T47D (cell line): ENCODE data around the gene SCART1.
"Not testable (repeated sequence)": the region's sequence is repeated elsewhere in the genome, so short reads cannot be mapped to it uniquely, and the experiment has no call there.

Experiments
- DNase-seq, 2 experiments: peaks; one replicate each; pipeline versions ENCODE4 v3.0.0 to v3.0.0-alpha.2; 2011 to 2012; ENCODE audit warnings: low read depth in 1 of 2, low spot score in 1 of 2
- JUND ChIP-seq: IDR thresholded peaks from 2 replicates; pipeline ENCODE4 v1.6.1; 2012; ENCODE audit warnings: low read depth
- in situ Hi-C: cut with HindIII; loops from 2 replicates; pipeline ENCODE4 v1.10.0; 2016; ENCODE audit warnings: low sequenced_read_pairs, low pct_unique_long_range_greater_than_20kb

SCART1 gene

DNA sequence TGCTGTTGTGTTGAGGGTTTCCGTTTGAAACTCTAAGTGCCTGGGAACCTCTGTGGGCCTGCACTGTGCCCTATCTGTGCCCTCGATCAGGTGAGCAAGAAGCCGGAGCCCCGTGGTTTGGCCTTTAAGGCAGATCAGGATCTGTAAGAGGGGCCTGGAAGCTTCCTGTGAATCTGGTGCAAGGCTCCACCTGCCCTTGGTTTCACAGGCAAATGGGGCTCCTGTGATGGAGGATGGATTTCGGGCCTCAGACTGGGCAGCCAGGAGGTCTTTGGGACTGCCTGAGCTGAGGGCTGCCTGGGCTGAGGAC is 21.6 kb downstream of the SCART1 start:
- TF ChIP-seq JUND = no peak
- no peak for DNase-seq

DNA sequence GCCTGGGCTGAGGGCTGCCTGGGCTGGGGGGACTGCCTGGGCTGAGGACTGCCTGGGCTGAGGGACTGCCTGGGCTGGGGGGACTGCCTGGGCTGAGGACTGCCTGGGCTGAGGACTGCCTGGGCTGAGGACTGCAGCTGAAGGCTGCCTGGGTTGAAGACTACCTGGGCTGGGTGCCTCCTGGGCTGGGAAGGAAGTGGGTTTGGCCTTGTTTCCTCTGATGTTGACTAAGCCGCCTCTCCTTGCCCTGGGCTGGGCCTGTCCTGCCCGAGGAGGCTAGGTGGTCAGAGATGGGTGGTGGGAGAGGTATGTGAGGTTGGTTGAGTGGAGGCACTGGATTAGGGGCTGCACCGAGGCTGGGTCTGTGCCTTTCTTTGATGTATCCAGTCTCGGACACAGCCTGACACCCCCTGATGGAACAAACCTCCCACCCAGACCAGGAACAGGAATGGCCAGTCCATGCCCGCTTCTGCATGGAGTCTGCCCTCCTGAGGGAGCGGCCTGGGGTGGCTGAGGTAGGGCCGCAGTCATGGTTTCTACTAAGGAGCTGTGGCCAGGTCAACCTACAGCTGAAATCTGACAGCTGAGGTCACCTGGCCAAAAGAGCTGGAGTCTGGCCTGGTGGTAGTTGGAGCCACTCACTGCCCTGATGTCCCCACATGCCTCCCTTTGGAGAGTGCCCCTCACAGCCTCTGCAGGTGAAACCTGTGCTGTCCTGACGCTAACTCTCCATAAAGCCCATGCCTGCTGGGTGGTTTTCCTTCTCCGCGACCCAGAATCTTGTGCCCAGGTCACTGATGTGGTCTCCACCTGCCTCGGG is 22.3 kb downstream of the SCART1 start:
- in situ Hi-C loops = no loop called here
- no peak for DNase-seq
- no peak for TF ChIP-seq JUND

More for the DNA sequence above, 21.6 kb downstream of the SCART1 start:
- in situ Hi-C loops = no loop called here

DNA sequence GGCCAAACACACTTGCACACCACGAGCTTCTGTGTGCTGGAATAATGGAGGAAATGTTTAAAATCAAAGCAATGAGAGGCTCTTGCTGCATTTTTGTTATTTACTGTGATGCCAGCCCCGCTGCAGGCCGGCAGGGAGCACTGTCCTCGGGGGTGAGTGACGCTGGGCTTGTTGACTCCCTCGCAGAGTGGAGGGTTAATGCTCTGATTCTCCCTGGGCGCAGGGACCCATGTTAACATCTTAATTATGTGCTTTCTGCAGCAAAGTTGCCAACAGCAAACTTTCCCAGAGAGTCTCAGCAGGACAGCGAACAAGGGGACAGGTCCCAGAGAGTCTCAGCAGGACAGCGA is 22.9 kb downstream of the SCART1 start:
- no peak for DNase-seq
- no peak for TF ChIP-seq JUND
- in situ Hi-C loops = no loop called here

DNA sequence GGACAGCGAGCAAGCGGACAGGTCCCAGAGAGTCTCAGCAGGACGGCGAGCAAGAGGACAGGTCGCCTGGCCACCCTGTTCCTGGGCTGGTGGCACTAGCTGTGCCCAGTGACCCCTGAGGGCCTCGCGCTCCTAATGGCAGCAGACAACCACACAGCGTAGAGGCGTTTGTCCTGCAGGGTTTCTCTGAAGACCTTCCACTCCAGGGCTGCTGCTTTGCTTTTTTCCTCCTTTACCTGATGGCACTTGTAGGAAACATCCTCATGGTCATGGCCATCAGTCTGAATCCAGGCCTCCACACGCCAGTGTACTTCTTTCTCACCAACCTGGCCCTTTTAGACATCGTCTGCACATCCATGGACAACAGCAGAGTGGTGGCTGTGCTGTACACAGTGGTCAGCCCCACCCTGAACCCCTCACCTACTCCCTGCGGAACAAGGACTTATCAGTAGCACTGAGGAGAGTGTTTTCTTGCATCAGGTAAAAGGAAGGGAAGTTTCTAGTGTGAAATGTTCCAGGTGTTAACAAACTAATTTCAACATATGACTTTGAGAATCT is 27.4 kb downstream of the SCART1 start:
- no peak for TF ChIP-seq JUND
- in situ Hi-C loops = no loop called here
- DNase-seq = no peak

DNA sequence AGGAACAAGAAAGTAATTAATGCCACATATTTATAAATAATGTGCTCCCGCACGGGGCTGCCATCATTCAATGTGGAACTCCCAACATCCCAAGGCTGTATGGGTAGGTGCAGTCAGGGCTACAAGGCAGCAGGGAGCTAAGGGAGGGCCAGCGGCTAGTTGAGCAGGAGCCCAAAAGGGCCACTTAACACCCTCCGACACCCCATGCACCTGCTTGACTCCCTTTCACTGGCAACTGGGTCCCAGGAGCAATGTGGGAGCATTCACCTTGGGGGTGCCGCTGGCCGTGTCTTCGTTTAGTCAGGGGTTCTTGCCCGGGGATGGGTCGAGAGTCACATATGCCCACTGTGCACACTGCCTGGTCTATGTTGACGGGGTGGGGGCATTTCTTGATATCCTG is 27.9 kb downstream of the SCART1 start:
- in situ Hi-C loops = no loop called here
- DNase-seq = no peak
- no peak for TF ChIP-seq JUND

DNA sequence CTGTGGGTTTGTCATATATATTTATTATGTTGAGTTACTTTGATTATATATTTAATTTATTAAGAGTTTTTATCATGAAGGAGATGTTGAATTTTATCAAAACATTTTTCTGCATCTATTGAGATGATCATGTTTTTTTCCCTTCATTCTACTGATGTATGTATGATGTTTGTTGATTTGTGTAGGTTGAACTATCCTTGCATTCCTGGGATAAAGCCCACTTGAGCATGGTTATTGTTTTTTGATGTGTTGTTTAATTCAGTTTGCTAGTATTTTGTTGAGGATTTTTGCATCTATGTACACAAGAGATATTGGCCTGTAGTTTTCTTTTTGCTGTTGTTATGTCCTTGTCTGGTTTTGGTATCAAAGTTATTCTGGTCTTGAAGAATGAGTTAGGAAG is 31.1 kb downstream of the SCART1 start:
- no peak for TF ChIP-seq JUND
- no peak for DNase-seq
- in situ Hi-C loops = no loop called here

DNA sequence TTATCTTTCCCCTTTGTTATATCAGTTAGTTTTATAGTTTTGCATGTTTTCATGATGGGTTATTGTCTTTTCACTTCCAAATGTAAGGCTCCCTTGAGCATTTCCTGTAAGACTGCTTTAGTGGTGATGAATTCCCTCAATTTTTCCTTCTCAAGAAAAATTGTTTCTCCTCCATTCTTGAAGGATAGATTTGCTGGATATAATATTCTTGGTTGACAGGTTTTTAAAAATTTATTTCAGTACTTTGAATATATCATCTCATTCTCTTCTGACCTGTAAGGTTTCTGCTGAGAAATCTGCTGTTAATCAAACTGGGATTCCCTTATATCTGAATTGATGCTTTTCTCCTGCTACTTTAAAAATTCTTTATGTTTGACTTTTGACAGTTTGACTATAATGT is 33.3 kb downstream of the SCART1 start:
- no peak for DNase-seq
- in situ Hi-C loops = no loop called here
- no peak for TF ChIP-seq JUND

DNA sequence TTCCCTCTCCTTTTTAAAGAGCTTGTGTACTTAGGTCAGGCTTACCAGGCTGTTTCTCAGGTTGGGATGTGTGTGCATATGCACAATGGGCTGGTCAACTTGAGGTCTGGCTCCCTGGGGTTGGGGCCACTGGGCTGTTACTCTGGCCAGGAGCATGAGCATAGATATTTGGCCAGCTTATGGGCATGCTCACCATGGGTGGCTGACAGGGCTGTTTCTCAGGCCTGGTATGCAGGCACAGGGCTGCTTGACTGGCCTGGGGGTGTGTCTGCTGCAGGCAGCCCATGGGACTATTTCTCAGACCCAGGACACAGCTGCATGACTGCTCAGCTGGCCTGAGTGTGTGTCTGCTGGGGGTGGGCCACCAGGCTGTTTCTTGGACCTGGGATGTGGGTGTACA is 34.6 kb downstream of the SCART1 start:
- no peak for TF ChIP-seq JUND
- DNase-seq = no peak
- in situ Hi-C loops = no loop called here

DNA sequence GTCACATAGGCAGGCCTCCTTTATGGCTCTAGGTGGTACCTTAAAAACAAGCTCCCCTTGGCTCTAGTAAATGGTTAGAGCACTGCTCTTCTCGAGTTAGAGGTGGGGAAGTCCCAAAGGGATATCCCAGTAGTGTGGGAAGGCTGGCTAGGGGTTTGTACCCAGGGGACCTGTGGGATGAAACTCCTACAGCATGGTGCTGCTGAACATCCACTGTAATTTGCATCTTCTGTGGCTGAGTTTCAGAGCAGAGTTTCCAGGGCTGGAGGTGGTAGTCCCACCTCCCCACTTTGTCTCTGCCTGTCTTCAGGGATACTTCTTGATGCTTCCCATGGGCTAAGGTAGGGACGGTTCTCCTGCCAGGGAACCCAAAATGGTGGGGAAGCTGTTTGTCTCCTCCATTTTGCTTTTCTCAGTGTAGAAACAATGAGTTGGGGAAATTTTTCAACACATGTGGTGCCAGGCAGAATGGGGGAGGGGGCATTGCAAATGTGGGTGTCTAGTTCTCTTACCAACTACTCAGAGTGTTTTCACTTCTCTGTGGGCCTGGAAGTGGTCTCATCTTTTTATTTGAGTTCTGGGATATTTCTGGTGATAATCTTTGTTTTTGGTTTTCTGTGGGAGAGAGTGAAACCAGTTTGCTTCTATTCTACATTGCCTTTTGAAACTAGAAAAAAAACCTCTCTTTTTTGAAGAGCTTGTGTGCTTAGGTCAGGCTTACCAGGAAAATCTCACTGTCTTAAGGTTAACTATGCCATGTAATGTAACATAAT is 36.3 kb downstream of the SCART1 start:
- TF ChIP-seq JUND = no peak
- DNase-seq = no peak
- in situ Hi-C loops = no loop called here

DNA sequence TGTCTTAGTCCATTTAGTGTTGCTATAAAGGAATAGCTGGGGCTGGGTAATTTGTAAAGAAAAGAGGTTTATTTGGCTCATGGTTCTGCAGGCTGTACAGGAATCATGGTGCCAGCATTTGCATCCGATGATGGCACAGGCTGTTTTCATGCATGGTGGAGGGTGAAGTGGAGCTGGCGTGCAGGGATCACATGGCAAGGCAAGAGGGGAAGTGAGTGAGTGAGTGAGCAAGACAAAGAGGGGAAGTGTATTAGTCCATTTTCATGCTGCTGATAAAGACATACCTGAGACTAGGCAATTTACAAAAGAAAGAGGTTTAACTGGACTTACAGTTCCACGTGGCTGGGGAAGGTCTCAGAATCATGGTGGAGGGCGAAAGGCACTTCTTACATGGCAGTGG is 39.8 kb downstream of the SCART1 start:
- DNase-seq, in situ Hi-C loops: not testable (repeated sequence)

DNA sequence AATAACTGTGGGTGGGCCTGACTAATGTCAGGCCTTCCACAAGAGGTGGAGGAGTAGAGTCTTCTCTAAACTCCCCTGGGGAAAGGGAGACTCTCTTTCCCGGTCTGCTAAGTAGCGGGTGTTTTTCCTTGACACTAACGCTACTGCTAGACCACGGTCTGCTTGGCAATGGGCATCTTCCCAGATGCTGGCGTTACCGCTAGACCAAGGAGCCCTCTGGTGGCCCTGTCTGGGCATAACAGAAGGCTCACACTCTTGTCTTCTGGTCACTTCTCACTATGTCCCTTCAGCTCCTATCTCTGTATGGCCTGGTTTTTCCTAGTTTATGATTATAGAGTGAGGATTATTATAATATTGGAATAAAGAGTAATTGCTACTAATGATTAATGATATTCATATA is 43.6 kb downstream of the SCART1 start:
- DNase-seq = peak in 1 of 2 experiments; percentile 52
- in situ Hi-C loops = not testable (repeated sequence)

DNA sequence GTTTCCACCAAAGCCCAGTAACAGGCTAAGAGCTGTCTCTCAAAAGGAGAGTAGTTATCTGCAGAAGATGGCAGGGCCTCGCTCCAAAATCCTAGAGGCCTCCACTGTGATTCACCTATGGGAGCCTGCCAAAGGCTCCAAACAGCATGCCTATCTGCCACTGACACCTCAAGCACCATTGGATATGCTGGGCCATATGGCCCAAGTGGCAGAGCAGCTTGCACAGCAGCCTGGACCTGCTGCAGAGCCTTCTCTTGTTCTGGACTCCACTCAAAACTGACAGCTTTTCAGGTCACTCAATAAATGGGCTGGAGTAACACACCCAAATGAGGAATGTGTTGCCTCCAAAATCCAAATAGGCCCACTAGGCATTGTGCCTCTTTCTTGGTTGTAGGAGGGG is 45.4 kb downstream of the SCART1 start:
- in situ Hi-C loops, DNase-seq: not testable (repeated sequence)

DNA sequence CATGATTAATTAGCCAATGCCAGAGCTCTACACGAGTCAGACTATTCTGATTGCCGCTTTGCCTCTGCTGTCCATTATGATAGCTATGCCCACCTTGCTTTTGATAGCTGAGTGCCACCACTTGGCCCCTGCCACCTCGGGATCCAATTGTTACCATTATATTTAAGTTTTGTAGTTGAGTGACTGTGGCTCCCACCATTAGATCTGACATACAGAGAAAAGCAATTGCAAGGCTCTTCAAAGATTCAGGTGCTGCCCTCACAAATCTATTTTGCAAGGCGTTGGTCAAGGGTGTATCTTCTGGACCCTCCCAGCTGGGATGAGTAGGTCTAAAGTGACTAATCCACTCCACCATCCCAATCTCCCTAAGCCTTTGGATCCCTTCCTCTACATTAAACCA is 47.2 kb downstream of the SCART1 start:
- DNase-seq, in situ Hi-C loops: not testable (repeated sequence)
